AG09309 (cell line): ENCODE measurements around the gene LRP1B.

Source experiments
- DNase-seq: peaks from one replicate; pipeline ENCODE4 v3.0.0-alpha.2; 2010; ENCODE audit warnings: low read depth
- H3K4me3 ChIP-seq: 2 replicates; pipeline ENCODE4 v1.5.1; 2011; ENCODE audit warnings: mild to moderate bottlenecking, low read depth, low read length, moderate library complexity; ENCODE audit not compliant: control insufficient read depth
- CTCF ChIP-seq: IDR thresholded peaks from 2 replicates; pipeline ENCODE4 v1.5.1; 2011; ENCODE audit warnings: mild to moderate bottlenecking, low read depth, low read length, inconsistent platforms; ENCODE audit not compliant: insufficient read depth, control insufficient read depth; ENCODE audit errors: missing control alignments

The LRP1B gene

GRCh38 chr2:141133883-141134282 lies 996.9 kb downstream of the LRP1B start:
- no peak for DNase-seq
- no peak for TF ChIP-seq CTCF
- no peak overlapping the region for H3K4me3 ChIP-seq

GRCh38 chr2:141125432-141125831 lies 1005.4 kb downstream of the LRP1B start:
- no peak overlapping the region for H3K4me3 ChIP-seq
- DNase-seq, result no peak
- TF ChIP-seq CTCF, result no peak

GRCh38 chr2:141118836-141119235 lies 1012.0 kb downstream of the LRP1B start:
- DNase-seq, result no peak
- no peak overlapping the region for H3K4me3 ChIP-seq
- TF ChIP-seq CTCF, result no peak

- H3K4me3 ChIP-seq, result no peak overlapping the region
- no peak for TF ChIP-seq CTCF
- no peak for DNase-seq
Observed at GRCh38 chr2:141113301-141113700, 1017.5 kb downstream of the LRP1B start.

- no peak for TF ChIP-seq CTCF
- DNase-seq, result no peak
- no peak overlapping the region for H3K4me3 ChIP-seq
Observed at GRCh38 chr2:141109633-141110032, 1021.2 kb downstream of the LRP1B start.

GRCh38 chr2:141105763-141106162 lies 1025.1 kb downstream of the LRP1B start:
- no peak for DNase-seq
- H3K4me3 ChIP-seq, result no peak overlapping the region
- TF ChIP-seq CTCF, result no peak

- no peak for DNase-seq
- H3K4me3 ChIP-seq, result no peak overlapping the region
- no peak for TF ChIP-seq CTCF
Observed at GRCh38 chr2:141103216-141103615, 1027.6 kb downstream of the LRP1B start.
